HS-5 (cell line): Measurements from ENCODE around the gene IL5RA.

ENCODE experiments used
- DNase-seq: peaks from one replicate; pipeline ENCODE4 v3.0.0-alpha.2; 2012; ENCODE audit warnings: low read depth

The IL5RA gene

GRCh38 chr3:3110299-3110630 lies at the start of gene IL5RA:
TSS of gene IL5RA (minus strand) at chr3:3110374. CDS start at chr3:3104984, 5,390 bp downstream.
- no peak for DNase-seq

- DNase-seq, result no peak
These were observed 47.3 kb upstream of the IL5RA start for GRCh38 chr3:3157484-3157883.

- DNase-seq, result no peak
These were observed 44.9 kb upstream of the IL5RA start for GRCh38 chr3:3154879-3155610.

GRCh38 chr3:3151513-3151912 lies 41.3 kb upstream of the IL5RA start:
- no peak for DNase-seq

- no peak for DNase-seq
These were observed 39.4 kb upstream of the IL5RA start for GRCh38 chr3:3149560-3149959.

GRCh38 chr3:3145831-3146230 lies 35.7 kb upstream of the IL5RA start:
- DNase-seq, result no peak

GRCh38 chr3:3141939-3142338 lies 31.8 kb upstream of the IL5RA start:
- DNase-seq, result no peak

- no peak for DNase-seq
These were observed 27.4 kb upstream of the IL5RA start for GRCh38 chr3:3137526-3137925.

GRCh38 chr3:3134750-3135448 lies 24.7 kb upstream of the IL5RA start:
- DNase-seq, result no peak

GRCh38 chr3:3133500-3133899 lies 23.3 kb upstream of the IL5RA start:
- DNase-seq, result no peak

GRCh38 chr3:3129579-3129978 lies 19.4 kb upstream of the IL5RA start:
- no peak for DNase-seq

- DNase-seq, result no peak
These were observed 17.3 kb upstream of the IL5RA start for GRCh38 chr3:3127432-3128010.

GRCh38 chr3:3126477-3127431 lies 16.6 kb upstream of the IL5RA start, which contains the start of gene TRNT1:
TSS of gene TRNT1 (plus strand) at chr3:3126940. CDS start at chr3:3129041, 2,101 bp downstream.
- DNase-seq, result peak; percentile 48

- DNase-seq, result no peak
These were observed 15.8 kb upstream of the IL5RA start for GRCh38 chr3:3125977-3126376.

GRCh38 chr3:3119393-3119851 lies 9.2 kb upstream of the IL5RA start:
- DNase-seq, result no peak

GRCh38 chr3:3117651-3118050 lies 7.5 kb upstream of the IL5RA start:
- no peak for DNase-seq

- no peak for DNase-seq
These were observed 3.0 kb upstream of the IL5RA start for GRCh38 chr3:3113042-3113709.

- no peak for DNase-seq
These were observed 681 bp upstream of the IL5RA start for GRCh38 chr3:3110749-3111361.

- DNase-seq, result no peak
These were observed 521 bp downstream of the IL5RA start for GRCh38 chr3:3109407-3110298.

GRCh38 chr3:3107858-3108257 lies 2.3 kb downstream of the IL5RA start:
- DNase-seq, result no peak
